GM23338 (cell line): ENCODE measurements around the gene ITIH5. TPM values are rescaled to one million over a fixed set of nuclear protein-coding genes. Genes with fewer than 3 reads are reported as not detected.

ENCODE experiments used
- ATAC-seq: fragments of 200-7000 bp; cut with Tn5 transposase; 3 replicates; pipeline ENCODE4 v1.9.1; 2020
- DNase-seq: peaks from one replicate; pipeline ENCODE4 v3.0.0-alpha.2; 2015; ENCODE audit warnings: low spot score
- H2AFZ ChIP-seq: fragments of 200-600 bp; sonication (generic); 2 replicates; pipeline ENCODE4 v1.8.0; 2016; ENCODE audit warnings: antibody characterized with exemption, mild to moderate bottlenecking, moderate library complexity
- H3F3A ChIP-seq: fragments of 200-600 bp; sonication (generic); replicated peaks from 2 replicates; pipeline ENCODE4 v1.8.0; 2017; ENCODE audit warnings: antibody characterized with exemption, mixed run types, low read depth
- H3K27ac ChIP-seq: fragments of 200-600 bp; sonication (generic); 2 replicates; pipeline ENCODE4 v1.6.1; 2016; ENCODE audit warnings: low read depth
- H3K27me3 ChIP-seq: fragments of 200-600 bp; sonication (generic); 2 replicates; pipeline ENCODE4 v1.8.0; 2016; ENCODE audit warnings: mild to moderate bottlenecking, mixed run types, moderate library complexity; ENCODE audit not compliant: insufficient read depth
- H3K36me3 ChIP-seq: fragments of 200-600 bp; sonication (generic); 2 replicates; pipeline ENCODE4 v1.8.0; 2016; ENCODE audit warnings: mild to moderate bottlenecking; ENCODE audit not compliant: insufficient read depth
- H3K4me1 ChIP-seq: fragments of 200-600 bp; sonication (generic); 2 replicates; pipeline ENCODE4 v1.8.0; 2016; ENCODE audit warnings: mild to moderate bottlenecking, moderate library complexity; ENCODE audit not compliant: insufficient read depth
- H3K4me2 ChIP-seq: fragments of 200-600 bp; sonication (generic); 2 replicates; pipeline ENCODE4 v1.7.1; 2017; ENCODE audit warnings: mixed run types
- H3K4me3 ChIP-seq: fragments of 200-600 bp; sonication (generic); 2 replicates; pipeline ENCODE4 v1.6.1; 2016; ENCODE audit warnings: mixed run types
- H3K79me2 ChIP-seq: fragments of 200-600 bp; sonication (generic); replicated peaks from 2 replicates; pipeline ENCODE4 v1.8.0; 2017; ENCODE audit warnings: mild to moderate bottlenecking; ENCODE audit not compliant: insufficient read depth
- H3K9me2 ChIP-seq: fragments of 200-600 bp; sonication (generic); 2 replicates; pipeline ENCODE4 v1.8.0; 2017; ENCODE audit not compliant: insufficient read depth
- H4K20me1 ChIP-seq: fragments of 200-600 bp; sonication (generic); replicated peaks from 2 replicates; pipeline ENCODE4 v1.8.0; 2017; ENCODE audit warnings: mild to moderate bottlenecking; ENCODE audit not compliant: insufficient read depth
- H3K27ac Mint-ChIP-seq: 2 replicates; pipeline ENCODE4 v1.8.0; 2020; ENCODE audit warnings: inconsistent platforms, mild to moderate bottlenecking, moderate library complexity, mixed read lengths
- H3K27me3 Mint-ChIP-seq: 3 replicates; pipeline ENCODE4 v1.8.0; 2022; ENCODE audit warnings: low read depth, mild to moderate bottlenecking, moderate library complexity, mixed read lengths, inconsistent platforms; ENCODE audit not compliant: insufficient read depth, poor library complexity
- H3K36me3 Mint-ChIP-seq: 3 replicates; pipeline ENCODE4 v1.8.0; 2021; ENCODE audit warnings: low read depth, mild to moderate bottlenecking, inconsistent platforms, moderate library complexity, mixed read lengths
- H3K4me1 Mint-ChIP-seq: 3 replicates; pipeline ENCODE4 v1.8.0; 2020; ENCODE audit warnings: mild to moderate bottlenecking, inconsistent platforms, mixed read lengths
- H3K4me3 Mint-ChIP-seq: 3 replicates; pipeline ENCODE4 v1.8.0; 2021; ENCODE audit warnings: moderate library complexity, mild to moderate bottlenecking, inconsistent platforms, mixed read lengths
- H3K9me3 Mint-ChIP-seq: 3 replicates; pipeline ENCODE4 v1.8.0; 2020; ENCODE audit warnings: moderate library complexity, mild to moderate bottlenecking, inconsistent platforms, mixed read lengths
- CREB1 ChIP-seq: fragments of 250-450 bp; sonication (Bioruptor Pico); IDR thresholded peaks from 2 replicates; pipeline ENCODE4 v1.5.0; 2020; ENCODE audit warnings: low read depth, mild to moderate bottlenecking, moderate library complexity
- EZH2 ChIP-seq: fragments of 200-600 bp; sonication (generic); IDR thresholded peaks from one replicate; pipeline ENCODE4 v1.8.0; 2017; ENCODE audit warnings: antibody characterized with exemption, mild to moderate bottlenecking, low read depth; ENCODE audit not compliant: unreplicated experiment
- JUNB ChIP-seq: IDR thresholded peaks from one replicate; pipeline ENCODE4 v1.6.1; 2016; ENCODE audit warnings: antibody characterized with exemption; ENCODE audit not compliant: unreplicated experiment
- NANOG ChIP-seq: IDR thresholded peaks from 2 replicates; pipeline ENCODE4 v1.6.1; 2016; ENCODE audit warnings: antibody characterized with exemption, borderline replicate concordance
- POLR2AphosphoS5 ChIP-seq: IDR thresholded peaks from 2 replicates; pipeline ENCODE4 v1.6.1; 2016; ENCODE audit warnings: antibody characterized with exemption, low read depth
- ZNF331 ChIP-seq: fragments of 250-450 bp; sonication (Bioruptor Pico); IDR thresholded peaks from 2 replicates; pipeline ENCODE4 v1.5.0; 2020; ENCODE audit warnings: low read depth, mild to moderate bottlenecking, moderate library complexity
- polyA plus RNA-seq: library from polyadenylated mRNA; unstranded; fragments of >200 nt; fragmentation: Nextera tagmentation; extraction: Ambion mirVana; gene quantifications from 2 replicates; pipeline ENCODE4 v1.2.1, GENCODE V29; 2016
- total RNA-seq: library from RNA; depleted of rRNA; stranded (reverse); fragments of >200 nt; shearing (Covaris generic); gene quantifications from 2 replicates; pipeline ENCODE4 v1.2.3, GENCODE V29; 2014
- TF ChIP-seq, protein P1 (sequence below): fragments of 250-450 bp; sonication (Bioruptor Pico); IDR thresholded peaks from 2 replicates; pipeline ENCODE4 v1.5.0; 2020; ENCODE audit warnings: mild to moderate bottlenecking, moderate library complexity

Gene ITIH5
- total and polyA plus RNA-seq, 2 experiments from 2014 or later = 0.99 to 2.2 TPM

DNA sequence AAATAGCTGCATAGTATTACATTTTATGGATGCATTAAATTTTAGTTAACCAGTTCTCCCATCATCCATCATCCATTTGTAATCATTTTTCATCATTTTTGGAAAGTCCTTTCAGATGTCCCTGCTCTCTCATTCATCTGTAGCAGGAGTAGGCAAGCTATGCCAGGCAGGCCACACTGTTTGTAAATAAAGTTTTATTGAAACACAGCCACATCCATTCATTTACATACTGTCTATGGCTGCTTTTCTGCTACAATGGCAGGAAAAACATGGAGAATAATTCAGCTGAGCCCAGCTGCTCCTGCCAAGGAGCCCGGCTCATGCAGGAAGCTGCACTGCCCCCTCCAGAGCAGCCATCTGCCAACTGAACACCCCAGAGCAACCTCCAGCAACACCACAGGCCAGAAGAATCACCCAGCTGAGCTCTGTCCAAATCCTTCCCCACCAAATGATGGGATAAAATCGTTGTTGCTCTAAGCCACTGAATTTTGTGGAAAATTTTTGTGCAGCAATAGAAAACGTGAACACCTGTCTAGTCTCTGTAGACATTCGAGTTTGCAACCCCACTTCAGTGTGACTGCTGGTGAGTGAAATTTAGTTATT, 19.6 kb downstream of the ITIH5 start:
- no peak for ATAC-seq
- H3K4me3 ChIP-seq = no peak overlapping the region
- no peak overlapping the region for H3K27ac ChIP-seq
- H3K36me3 ChIP-seq = no peaks in the 10 kb centered on the region
- H3K27me3 Mint-ChIP-seq = no peaks in the 10 kb centered on the region
- DNase-seq = no peak
- no peaks in the 10 kb centered on the region for H3K79me2 ChIP-seq
- H3K36me3 Mint-ChIP-seq = no peaks in the 10 kb centered on the region
- no peaks in the 10 kb centered on the region; the same call in 2 of the 3 replicates for H3K9me3 Mint-ChIP-seq
- TF ChIP-seq POLR2AphosphoS5 = no peak
- TF ChIP-seq ZNF331 = peak; percentile 90
- H4K20me1 ChIP-seq = no peaks in the 10 kb centered on the region
- no peak overlapping the region for H3K27ac Mint-ChIP-seq
- no peaks in the 10 kb centered on the region for H3F3A ChIP-seq
- H3K4me1 Mint-ChIP-seq = peaks cover 15% of the 10 kb centered on the region
- H3K4me2 ChIP-seq = no peak overlapping the region
- no peak overlapping the region for H2AFZ ChIP-seq
- no peak overlapping the region for H3K4me3 Mint-ChIP-seq
- H3K27me3 ChIP-seq = no peaks in the 10 kb centered on the region
- H3K4me1 ChIP-seq = peaks cover 7% of the 10 kb centered on the region; the same call in 1 of the 2 replicates
- peaks cover 4% of the 10 kb centered on the region for H3K9me2 ChIP-seq

DNA sequence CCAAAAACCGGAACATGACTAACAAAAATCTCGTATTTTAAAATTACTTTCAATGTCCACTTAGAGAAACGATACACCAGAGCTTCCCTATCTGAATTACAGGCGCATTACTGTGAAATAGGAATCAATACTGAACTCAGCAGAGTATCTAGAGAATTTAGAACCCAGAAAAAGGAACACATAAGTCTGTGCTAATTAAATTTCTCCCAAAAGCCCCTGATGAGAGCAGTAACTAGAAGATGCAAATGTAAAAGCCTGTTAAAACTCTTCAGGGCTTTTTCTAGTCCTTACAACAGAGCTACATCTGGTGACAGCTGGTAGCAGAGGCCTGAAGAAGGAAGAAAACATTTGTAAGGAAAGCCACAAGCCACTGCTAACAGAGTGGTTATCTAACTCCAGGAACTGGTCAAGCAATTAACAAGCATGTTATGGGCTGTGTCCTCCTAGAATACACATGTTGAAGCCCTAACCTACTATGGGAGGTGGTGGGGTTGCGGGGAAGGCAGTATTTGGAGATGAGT, 24.2 kb downstream of the ITIH5 start:
- DNase-seq = no peak
- Histone ChIP-seq H3K4me3 (no peak overlapping the region), H2AFZ (no peak overlapping the region), H3K79me2 (no peaks in the 10 kb centered on the region), H3F3A (no peaks in the 10 kb centered on the region), H3K36me3 (no peaks in the 10 kb centered on the region), H3K27me3 (no peaks in the 10 kb centered on the region), H3K27ac (no peak overlapping the region), H3K9me2 (peaks cover 11% of the 10 kb centered on the region; the same call in 1 of the 2 replicates), H3K4me1 (peaks cover 7% of the 10 kb centered on the region; the same call in 1 of the 2 replicates), H3K4me2 (no peak overlapping the region), H4K20me1 (no peaks in the 10 kb centered on the region)
- Mint-ChIP-seq H3K4me3 (no peak overlapping the region), H3K27me3 (no peaks in the 10 kb centered on the region), H3K27ac (no peak overlapping the region), H3K4me1 (peaks cover 15% of the 10 kb centered on the region), H3K9me3 (peaks cover 10% of the 10 kb centered on the region; the same call in 2 of the 3 replicates), H3K36me3 (peaks cover 10% of the 10 kb centered on the region)
- TF ChIP-seq NANOG = no peak
- TF ChIP-seq POLR2AphosphoS5 = no peak
- TF ChIP-seq JUNB = no peak
- no peak for TF ChIP-seq CREB1 (CRISPR knock-in tag)
- TF ChIP-seq, protein P1, sequence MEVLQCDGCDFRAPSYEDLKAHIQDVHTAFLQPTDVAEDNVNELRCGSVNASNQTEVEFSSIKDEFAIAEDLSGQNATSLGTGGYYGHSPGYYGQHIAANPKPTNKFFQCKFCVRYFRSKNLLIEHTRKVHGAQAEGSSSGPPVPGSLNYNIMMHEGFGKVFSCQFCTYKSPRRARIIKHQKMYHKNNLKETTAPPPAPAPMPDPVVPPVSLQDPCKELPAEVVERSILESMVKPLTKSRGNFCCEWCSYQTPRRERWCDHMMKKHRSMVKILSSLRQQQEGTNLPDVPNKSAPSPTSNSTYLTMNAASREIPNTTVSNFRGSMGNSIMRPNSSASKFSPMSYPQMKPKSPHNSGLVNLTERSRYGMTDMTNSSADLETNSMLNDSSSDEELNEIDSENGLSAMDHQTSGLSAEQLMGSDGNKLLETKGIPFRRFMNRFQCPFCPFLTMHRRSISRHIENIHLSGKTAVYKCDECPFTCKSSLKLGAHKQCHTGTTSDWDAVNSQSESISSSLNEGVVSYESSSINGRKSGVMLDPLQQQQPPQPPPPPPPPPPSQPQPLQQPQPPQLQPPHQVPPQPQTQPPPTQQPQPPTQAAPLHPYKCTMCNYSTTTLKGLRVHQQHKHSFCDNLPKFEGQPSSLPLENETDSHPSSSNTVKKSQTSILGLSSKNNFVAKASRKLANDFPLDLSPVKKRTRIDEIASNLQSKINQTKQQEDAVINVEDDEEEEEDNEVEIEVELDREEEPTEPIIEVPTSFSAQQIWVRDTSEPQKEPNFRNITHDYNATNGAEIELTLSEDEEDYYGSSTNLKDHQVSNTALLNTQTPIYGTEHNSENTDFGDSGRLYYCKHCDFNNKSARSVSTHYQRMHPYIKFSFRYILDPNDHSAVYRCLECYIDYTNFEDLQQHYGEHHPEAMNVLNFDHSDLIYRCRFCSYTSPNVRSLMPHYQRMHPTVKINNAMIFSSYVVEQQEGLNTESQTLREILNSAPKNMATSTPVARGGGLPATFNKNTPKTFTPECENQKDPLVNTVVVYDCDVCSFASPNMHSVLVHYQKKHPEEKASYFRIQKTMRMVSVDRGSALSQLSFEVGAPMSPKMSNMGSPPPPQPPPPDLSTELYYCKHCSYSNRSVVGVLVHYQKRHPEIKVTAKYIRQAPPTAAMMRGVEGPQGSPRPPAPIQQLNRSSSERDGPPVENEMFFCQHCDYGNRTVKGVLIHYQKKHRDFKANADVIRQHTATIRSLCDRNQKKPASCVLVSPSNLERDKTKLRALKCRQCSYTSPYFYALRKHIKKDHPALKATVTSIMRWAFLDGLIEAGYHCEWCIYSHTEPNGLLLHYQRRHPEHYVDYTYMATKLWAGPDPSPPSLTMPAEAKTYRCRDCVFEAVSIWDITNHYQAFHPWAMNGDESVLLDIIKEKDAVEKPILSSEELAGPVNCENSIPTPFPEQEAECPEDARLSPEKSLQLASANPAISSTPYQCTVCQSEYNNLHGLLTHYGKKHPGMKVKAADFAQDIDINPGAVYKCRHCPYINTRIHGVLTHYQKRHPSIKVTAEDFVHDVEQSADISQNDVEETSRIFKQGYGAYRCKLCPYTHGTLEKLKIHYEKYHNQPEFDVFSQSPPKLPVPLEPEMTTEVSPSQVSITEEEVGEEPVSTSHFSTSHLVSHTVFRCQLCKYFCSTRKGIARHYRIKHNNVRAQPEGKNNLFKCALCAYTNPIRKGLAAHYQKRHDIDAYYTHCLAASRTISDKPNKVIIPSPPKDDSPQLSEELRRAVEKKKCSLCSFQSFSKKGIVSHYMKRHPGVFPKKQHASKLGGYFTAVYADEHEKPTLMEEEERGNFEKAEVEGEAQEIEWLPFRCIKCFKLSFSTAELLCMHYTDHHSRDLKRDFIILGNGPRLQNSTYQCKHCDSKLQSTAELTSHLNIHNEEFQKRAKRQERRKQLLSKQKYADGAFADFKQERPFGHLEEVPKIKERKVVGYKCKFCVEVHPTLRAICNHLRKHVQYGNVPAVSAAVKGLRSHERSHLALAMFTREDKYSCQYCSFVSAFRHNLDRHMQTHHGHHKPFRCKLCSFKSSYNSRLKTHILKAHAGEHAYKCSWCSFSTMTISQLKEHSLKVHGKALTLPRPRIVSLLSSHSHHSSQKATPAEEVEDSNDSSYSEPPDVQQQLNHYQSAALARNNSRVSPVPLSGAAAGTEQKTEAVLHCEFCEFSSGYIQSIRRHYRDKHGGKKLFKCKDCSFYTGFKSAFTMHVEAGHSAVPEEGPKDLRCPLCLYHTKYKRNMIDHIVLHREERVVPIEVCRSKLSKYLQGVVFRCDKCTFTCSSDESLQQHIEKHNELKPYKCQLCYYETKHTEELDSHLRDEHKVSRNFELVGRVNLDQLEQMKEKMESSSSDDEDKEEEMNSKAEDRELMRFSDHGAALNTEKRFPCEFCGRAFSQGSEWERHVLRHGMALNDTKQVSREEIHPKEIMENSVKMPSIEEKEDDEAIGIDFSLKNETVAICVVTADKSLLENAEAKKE = no peak
- TF ChIP-seq EZH2 = no peak
- ATAC-seq = no peak
